Ammon's horn (tissue), 1 donor: ENCODE results near the gene SSPN.
"Not testable (repeated sequence)": the region's sequence is repeated elsewhere in the genome, so short reads cannot be mapped to it uniquely, and the experiment has no call there.

ENCODE experiments used
- DNase-seq: peaks from one replicate; pipeline ENCODE4 v3.0.0-alpha.2; 2016; ENCODE audit warnings: low spot score

Gene SSPN

GRCh38 chr12:26229910-26230309, 34.5 kb downstream of the SSPN start:
- DNase-seq: no peak

GRCh38 chr12:26231470-26231869, 36.1 kb downstream of the SSPN start:
- no peak for DNase-seq

- DNase-seq: no peak
Measured at GRCh38 chr12:26231921-26232320, 36.5 kb downstream of the SSPN start.

GRCh38 chr12:26233631-26234030, 38.3 kb downstream of the SSPN start:
- DNase-seq: peak; percentile 59

- DNase-seq: not testable (repeated sequence)
Measured at GRCh38 chr12:26235465-26235864, 40.1 kb downstream of the SSPN start.

- no peak for DNase-seq
Measured at GRCh38 chr12:26238341-26239121, 43.2 kb downstream of the SSPN start.

- DNase-seq: peak; percentile 86
Measured at GRCh38 chr12:26239122-26239851, 43.9 kb downstream of the SSPN start.

- no peak for DNase-seq
Measured at GRCh38 chr12:26239852-26240815, 44.8 kb downstream of the SSPN start.

- DNase-seq: no peak
Measured at GRCh38 chr12:26241080-26241479, 45.7 kb downstream of the SSPN start.

- no peak for DNase-seq
Measured at GRCh38 chr12:26242683-26243082, 47.3 kb downstream of the SSPN start.

- peak; percentile 51 for DNase-seq
Measured at GRCh38 chr12:26244503-26244902, 49.1 kb downstream of the SSPN start.

GRCh38 chr12:26245175-26245942, 50.0 kb downstream of the SSPN start:
- no peak for DNase-seq

- DNase-seq: no peak
Measured at GRCh38 chr12:26246483-26247164, 51.3 kb downstream of the SSPN start.

GRCh38 chr12:26247873-26248272, 52.5 kb downstream of the SSPN start:
- DNase-seq: no peak

GRCh38 chr12:26250801-26251200, 55.4 kb downstream of the SSPN start:
- DNase-seq: no peak

- DNase-seq: no peak
Measured at GRCh38 chr12:26251600-26251999, 56.2 kb downstream of the SSPN start.

- DNase-seq: no peak
Measured at GRCh38 chr12:26252946-26253345, 57.6 kb downstream of the SSPN start.

- no peak for DNase-seq
Measured at GRCh38 chr12:26255893-26256645, 60.7 kb downstream of the SSPN start.

GRCh38 chr12:26264215-26264838, 69.0 kb downstream of the SSPN start:
- no peak for DNase-seq

GRCh38 chr12:26265606-26266005, 70.2 kb downstream of the SSPN start:
- no peak for DNase-seq
